Muscle layer of colon (tissue), 2 donors: ENCODE data around the gene SOX1.

Experiments
- H3K27ac ChIP-seq: one replicate; pipeline ENCODE4 v1.7.0; 2013; ENCODE audit warnings: low read depth, mild to moderate bottlenecking, low read length, moderate library complexity
- H3K27me3 ChIP-seq, 2 donors: one replicate each; pipeline ENCODE4 v1.7.0; 2013; ENCODE audit warnings: low read length in 2 of 2, mild to moderate bottlenecking in 2 of 2; ENCODE audit not compliant: insufficient read depth in 2 of 2, control insufficient read depth in 1 of 2
- H3K36me3 ChIP-seq: one replicate; pipeline ENCODE4 v1.7.0; 2013; ENCODE audit warnings: mild to moderate bottlenecking, low read length; ENCODE audit not compliant: insufficient read depth
- H3K4me1 ChIP-seq: one replicate; pipeline ENCODE4 v1.7.0; 2013; ENCODE audit warnings: mild to moderate bottlenecking, low read length; ENCODE audit not compliant: insufficient read depth
- H3K4me3 ChIP-seq, 2 donors: one replicate each; pipeline ENCODE4 v1.7.0; 2013; ENCODE audit warnings: low read length in 2 of 2, low read depth in 1 of 2, mild to moderate bottlenecking in 1 of 2, moderate library complexity in 1 of 2
- H3K9ac ChIP-seq: one replicate; pipeline ENCODE4 v1.7.0; 2013; ENCODE audit warnings: low read length
- H3K9me3 ChIP-seq: one replicate; pipeline ENCODE4 v1.7.0; 2013; ENCODE audit warnings: mild to moderate bottlenecking, low read length
- donor health status: abdominal sarcoma.
- donor health status: Adenocarcinoma of cecum.

Gene SOX1

GRCh38 chr13:112067116-112067741 lies at the start of gene SOX1:
Gene SOX1 (plus strand): TSS chr13:112067149. CDS start chr13:112067659, 510 bp downstream.
- no peaks in the 10 kb centered on the region for H3K9me3 ChIP-seq
- no peak within 1 kb of the TSS for H3K27ac ChIP-seq
- H3K27me3 ChIP-seq, result peaks cover 54 to 73% of the 10 kb centered on the region in 2 donors
- H3K9ac ChIP-seq, result no peak within 1 kb of the TSS
- H3K4me1 ChIP-seq, result no peaks in the 10 kb centered on the region
- peak within 1 kb of the TSS in 1 of 2 donors; percentile 32 for H3K4me3 ChIP-seq
- no peaks in the 10 kb centered on the region for H3K36me3 ChIP-seq

DNA sequence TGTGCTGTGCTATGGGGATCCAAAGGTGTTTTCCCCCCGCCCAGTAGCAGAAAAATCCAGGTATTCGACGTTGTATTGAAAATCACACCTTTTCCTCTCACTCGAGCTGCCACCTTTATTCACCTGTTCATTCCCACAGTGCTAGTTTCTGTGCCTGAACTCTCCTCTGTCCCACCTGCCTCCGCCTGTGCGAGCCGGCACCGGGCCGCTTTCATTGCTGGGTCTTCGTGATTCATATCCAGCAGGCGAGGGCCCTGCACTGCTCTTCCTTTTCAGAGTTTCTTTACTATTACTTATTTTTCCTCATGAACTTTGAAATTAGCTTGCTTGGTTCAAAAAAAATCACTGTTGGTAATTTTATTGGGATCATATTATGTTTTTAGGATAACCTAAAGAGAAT lies 42.4 kb upstream of the SOX1 start:
- Histone ChIP-seq H3K27me3 (peaks cover 0 to 10% of the 10 kb centered on the region in 2 donors), H3K36me3 (no peaks in the 10 kb centered on the region), H3K27ac (no peak overlapping the region), H3K9me3 (no peaks in the 10 kb centered on the region), H3K4me1 (no peaks in the 10 kb centered on the region), H3K4me3 (no peak overlapping the region), H3K9ac (no peak overlapping the region)

- no peaks in the 10 kb centered on the region for H3K4me1 ChIP-seq
- peaks cover 0 to 10% of the 10 kb centered on the region in 2 donors for H3K27me3 ChIP-seq
- H3K36me3 ChIP-seq, result no peaks in the 10 kb centered on the region
- H3K4me3 ChIP-seq, result no peak overlapping the region
- H3K9me3 ChIP-seq, result no peaks in the 10 kb centered on the region
- no peak overlapping the region for H3K9ac ChIP-seq
- no peak overlapping the region for H3K27ac ChIP-seq
These were observed 39.7 kb upstream of the SOX1 start for GRCh38 chr13:112027250-112027649.

DNA sequence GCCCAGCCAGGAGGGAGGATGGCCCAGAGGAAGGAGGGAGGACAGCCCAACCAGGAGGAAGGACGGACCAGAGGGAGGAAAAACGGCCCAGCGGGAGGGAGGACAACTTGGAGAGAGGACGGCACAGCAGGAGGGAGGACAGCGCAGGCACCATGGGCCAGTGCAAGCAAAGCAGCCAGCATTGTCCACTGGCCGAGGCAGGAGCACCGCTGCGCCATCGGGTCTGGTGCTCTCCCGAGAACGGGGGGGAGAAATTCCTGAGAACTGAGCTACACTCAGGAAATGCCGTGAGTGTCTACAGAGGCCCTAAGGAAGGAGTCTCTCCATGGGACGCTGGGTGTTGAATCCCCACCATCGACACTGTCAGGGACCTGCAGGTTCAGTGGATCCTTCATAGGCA lies 38.5 kb upstream of the SOX1 start:
- Histone ChIP-seq H3K9me3 (no peaks in the 10 kb centered on the region), H3K27ac (no peak overlapping the region), H3K36me3 (no peaks in the 10 kb centered on the region), H3K27me3 (peaks cover 0 to 10% of the 10 kb centered on the region in 2 donors), H3K4me1 (no peaks in the 10 kb centered on the region), H3K9ac (no peak overlapping the region), H3K4me3 (no peak overlapping the region)

DNA sequence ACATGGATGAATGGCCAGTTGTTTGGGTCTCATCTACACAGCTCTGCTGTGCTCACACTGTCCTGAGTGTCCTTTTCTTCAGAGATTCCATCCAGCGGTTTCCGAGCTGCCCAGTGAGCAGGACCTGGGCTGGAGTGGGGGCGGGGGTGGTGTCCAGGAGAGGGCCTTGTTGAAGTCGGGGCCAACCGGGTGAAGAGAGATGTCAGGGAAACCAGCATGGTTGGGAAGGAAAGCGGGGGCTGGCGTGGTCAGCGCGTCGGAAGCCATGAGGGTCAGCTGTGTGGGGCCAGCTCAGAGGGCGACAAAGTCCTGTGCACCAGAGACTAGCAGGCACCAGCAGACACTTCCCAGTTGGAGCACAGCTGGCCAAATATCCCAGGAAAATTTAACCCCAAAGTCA lies 37.8 kb upstream of the SOX1 start:
- Histone ChIP-seq H3K27me3 (peaks cover 0 to 10% of the 10 kb centered on the region in 2 donors), H3K4me3 (no peak overlapping the region), H3K4me1 (no peaks in the 10 kb centered on the region), H3K9me3 (no peaks in the 10 kb centered on the region), H3K36me3 (no peaks in the 10 kb centered on the region), H3K9ac (no peak overlapping the region), H3K27ac (no peak overlapping the region)

DNA sequence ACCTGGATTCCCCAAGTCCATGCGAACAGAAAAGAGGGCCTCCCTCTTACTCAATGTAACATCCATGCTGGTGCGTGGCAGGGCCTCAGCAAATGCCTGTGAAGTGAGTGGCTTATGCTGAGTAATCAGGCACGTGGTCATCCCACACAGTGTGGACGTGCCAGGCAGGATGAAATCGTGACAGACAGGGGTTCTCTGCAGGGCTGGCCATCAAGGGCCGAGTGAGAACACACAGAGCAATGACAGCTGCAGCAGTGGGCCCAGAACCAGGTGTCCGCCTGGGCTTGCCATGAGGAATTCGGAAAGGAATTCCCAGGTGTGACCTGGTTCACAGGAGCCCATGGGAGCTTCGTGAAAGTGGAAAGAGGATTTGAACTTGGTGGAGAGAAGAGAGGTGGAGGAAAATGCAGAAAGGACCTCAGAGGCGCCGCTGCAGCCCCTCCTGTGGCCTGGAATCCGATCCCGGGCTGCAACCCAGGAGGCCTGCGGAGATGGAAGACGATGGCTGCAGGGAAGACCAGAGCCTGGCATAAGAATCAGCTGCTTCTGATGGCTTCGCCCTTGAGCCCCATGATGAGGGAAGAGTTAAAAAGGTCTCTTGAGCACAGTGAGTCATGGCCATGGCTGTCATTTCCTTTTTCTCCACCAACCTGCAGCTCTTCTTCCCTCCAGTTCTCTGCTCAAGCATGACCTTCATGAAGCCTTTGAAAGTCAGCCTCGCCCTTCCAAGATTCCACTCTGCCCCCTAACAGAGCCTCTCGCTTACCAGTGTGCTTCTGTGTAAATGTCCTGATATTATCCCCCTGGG lies 34.6 kb upstream of the SOX1 start:
- Histone ChIP-seq H3K9me3 (no peaks in the 10 kb centered on the region), H3K27me3 (no peaks in the 10 kb centered on the region), H3K36me3 (no peaks in the 10 kb centered on the region), H3K4me3 (no peak overlapping the region), H3K27ac (no peak overlapping the region), H3K4me1 (no peaks in the 10 kb centered on the region), H3K9ac (no peak overlapping the region)

GRCh38 chr13:112034231-112034630 lies 32.7 kb upstream of the SOX1 start:
- no peak overlapping the region for H3K9ac ChIP-seq
- H3K27me3 ChIP-seq, result no peaks in the 10 kb centered on the region
- H3K4me1 ChIP-seq, result no peaks in the 10 kb centered on the region
- H3K36me3 ChIP-seq, result no peaks in the 10 kb centered on the region
- H3K27ac ChIP-seq, result no peak overlapping the region
- no peaks in the 10 kb centered on the region for H3K9me3 ChIP-seq
- H3K4me3 ChIP-seq, result no peak overlapping the region

GRCh38 chr13:112034846-112035245 lies 32.1 kb upstream of the SOX1 start:
- no peak overlapping the region for H3K4me3 ChIP-seq
- no peaks in the 10 kb centered on the region for H3K4me1 ChIP-seq
- H3K27ac ChIP-seq, result no peak overlapping the region
- no peaks in the 10 kb centered on the region for H3K27me3 ChIP-seq
- H3K36me3 ChIP-seq, result no peaks in the 10 kb centered on the region
- no peaks in the 10 kb centered on the region for H3K9me3 ChIP-seq
- H3K9ac ChIP-seq, result no peak overlapping the region

- Histone ChIP-seq H3K4me3 (no peak overlapping the region), H3K9ac (no peak overlapping the region), H3K27ac (no peak overlapping the region), H3K27me3 (no peaks in the 10 kb centered on the region), H3K36me3 (no peaks in the 10 kb centered on the region), H3K9me3 (no peaks in the 10 kb centered on the region), H3K4me1 (no peaks in the 10 kb centered on the region)
These were observed 24.5 kb upstream of the SOX1 start for GRCh38 chr13:112042496-112042895.

- peaks cover 11 to 50% of the 10 kb centered on the region in 2 donors for H3K27me3 ChIP-seq
These were observed 14.7 kb upstream of the SOX1 start for GRCh38 chr13:112052213-112052612.

DNA sequence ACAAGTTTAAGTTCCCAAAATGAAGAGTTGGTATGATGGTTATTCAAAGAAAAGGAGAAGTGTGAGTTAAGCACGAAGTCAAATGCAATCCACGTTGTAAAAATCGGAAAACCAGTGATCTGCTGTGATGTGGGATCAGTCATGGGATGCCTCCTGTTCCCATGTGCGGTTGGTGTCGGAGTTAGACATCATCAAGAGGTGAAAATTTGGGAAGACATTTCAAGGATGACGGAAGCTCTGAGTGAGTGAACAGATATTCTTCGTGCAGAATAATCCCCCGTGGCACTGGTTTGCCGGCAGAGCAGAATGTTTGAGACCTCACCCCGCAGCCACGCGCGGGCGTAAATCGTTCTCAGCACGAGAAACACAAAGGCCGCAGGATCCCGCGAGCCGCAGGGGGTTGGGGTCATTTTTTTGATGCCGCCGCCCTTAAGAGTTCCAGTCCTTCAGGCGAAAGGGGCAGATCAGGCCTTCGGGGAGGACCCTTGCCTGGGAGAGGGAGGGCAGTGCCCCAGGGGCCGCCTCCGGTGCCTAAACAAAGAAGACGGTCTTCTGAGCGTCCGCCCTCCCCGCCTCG lies 13.7 kb upstream of the SOX1 start:
- Histone ChIP-seq H3K36me3 (no peaks in the 10 kb centered on the region), H3K4me3 (no peak overlapping the region), H3K9ac (no peak overlapping the region), H3K27ac (no peak overlapping the region), H3K9me3 (no peaks in the 10 kb centered on the region), H3K4me1 (no peaks in the 10 kb centered on the region), H3K27me3 (peaks cover 11 to 60% of the 10 kb centered on the region in 2 donors)

More at GRCh38 chr13:112052213-112052612, 14.7 kb upstream of the SOX1 start:
- H3K9ac ChIP-seq, result no peak overlapping the region
- no peak overlapping the region for H3K27ac ChIP-seq
- no peaks in the 10 kb centered on the region for H3K36me3 ChIP-seq
- no peaks in the 10 kb centered on the region for H3K9me3 ChIP-seq
- no peaks in the 10 kb centered on the region for H3K4me1 ChIP-seq
- H3K4me3 ChIP-seq, result no peak overlapping the region
